Measurements from ENCODE around the gene SLIT3. TPM values are rescaled to one million over a fixed set of nuclear protein-coding genes. Genes with fewer than 3 reads are reported as not detected.

SLIT3 gene
- total RNA-seq, 2 experiments from 2014 or later, result 5.4 to 7.3 TPM

GRCh38 chr5:168852329-168852728, 448.6 kb downstream of the SLIT3 start:
- intact Hi-C loops (cut with DNase I, micrococcal nuclease), result loop anchor here (1.0 to 5.0 kb wide), 4 partner anchors 15 to 105 kb away; no protein-coding TSS in a partner anchor
- POLR2A ChIA-PET, result no interaction called here
- DNase-seq (peak; percentile 41), ATAC-seq (peak; percentile 73)
- H3K9me3 Mint-ChIP-seq (ENCODE audit: low read depth), result no peaks in the 10 kb centered on the region
- H3K4me3 Mint-ChIP-seq, result peak overlapping the region; percentile 59
- H3K36me3 Mint-ChIP-seq (ENCODE audit: low read depth), result no peaks in the 10 kb centered on the region
- H3K27me3 Mint-ChIP-seq, result peaks cover 2% of the 10 kb centered on the region
- CTCF ChIA-PET, result interaction anchor here (1.1 kb wide), 1 partner anchor 25 kb away, joined by 3 read pairs; no protein-coding TSS in a partner anchor
- peak overlapping the region; percentile 84 for H3K27ac Mint-ChIP-seq
- H3K4me1 Mint-ChIP-seq, result peaks cover 43% of the 10 kb centered on the region

GRCh38 chr5:168851902-168852321, 449.0 kb downstream of the SLIT3 start:
- ChIA-PET CTCF (interaction anchor here (1.2 kb wide), 1 partner anchor 15 kb away, joined by 3 read pairs; no protein-coding TSS in a partner anchor), POLR2A (no interaction called here)
- DNase-seq, result peak; percentile 63
- H3K4me1 Mint-ChIP-seq, result peaks cover 43% of the 10 kb centered on the region
- peak overlapping the region; percentile 59 for H3K4me3 Mint-ChIP-seq
- H3K27me3 Mint-ChIP-seq, result peaks cover 2% of the 10 kb centered on the region
- ATAC-seq, result peak; percentile 59
- no peaks in the 10 kb centered on the region for H3K9me3 Mint-ChIP-seq (ENCODE audit: low read depth)
- H3K36me3 Mint-ChIP-seq (ENCODE audit: low read depth), result no peaks in the 10 kb centered on the region
- H3K27ac Mint-ChIP-seq, result peak overlapping the region; percentile 84
- intact Hi-C loops (cut with DNase I, micrococcal nuclease), result loop anchor here (1.0 to 5.0 kb wide), 4 partner anchors 15 to 105 kb away; no protein-coding TSS in a partner anchor

GRCh38 chr5:168850683-168851082, 450.3 kb downstream of the SLIT3 start:
- DNase-seq (no peak), ATAC-seq (no peak)
- peaks cover 43% of the 10 kb centered on the region for H3K4me1 Mint-ChIP-seq
- H3K36me3 Mint-ChIP-seq (ENCODE audit: low read depth), result no peaks in the 10 kb centered on the region
- no peak overlapping the region for H3K27ac Mint-ChIP-seq
- ChIA-PET CTCF (interaction anchor here (1.2 to 1.8 kb wide), 2 partner anchors 13 kb away, joined by 3 to 5 read pairs; no protein-coding TSS in a partner anchor), POLR2A (interaction anchor here (0.7 kb wide), 1 partner anchor 48 kb away, joined by 3 read pairs; no protein-coding TSS in a partner anchor)
- intact Hi-C loops (cut with DNase I, micrococcal nuclease), result loop anchor here (5.0 kb wide), 2 partner anchors 58 to 103 kb away; no protein-coding TSS in a partner anchor
- H3K9me3 Mint-ChIP-seq (ENCODE audit: low read depth), result no peaks in the 10 kb centered on the region
- no peak overlapping the region for H3K4me3 Mint-ChIP-seq
- H3K27me3 Mint-ChIP-seq, result peaks cover 2% of the 10 kb centered on the region

- intact Hi-C loops (cut with DNase I, micrococcal nuclease), result no loop called here
- H3K27me3 Mint-ChIP-seq, result peaks cover 7% of the 10 kb centered on the region
- H3K4me3 Mint-ChIP-seq, result no peak overlapping the region
- ATAC-seq (no peak), DNase-seq (no peak)
- ChIA-PET POLR2A (interaction anchor here (0.6 kb wide), 1 partner anchor 9 kb away, joined by 3 read pairs; no protein-coding TSS in a partner anchor), CTCF (interaction anchor here (1.0 to 1.8 kb wide), 2 partner anchors 11 to 91 kb away, joined by 3 to 5 read pairs; no protein-coding TSS in a partner anchor)
- peaks cover 27% of the 10 kb centered on the region for H3K4me1 Mint-ChIP-seq
- no peak overlapping the region for H3K27ac Mint-ChIP-seq
- no peaks in the 10 kb centered on the region for H3K9me3 Mint-ChIP-seq (ENCODE audit: low read depth)
- H3K36me3 Mint-ChIP-seq (ENCODE audit: low read depth), result no peaks in the 10 kb centered on the region
These were observed 452.4 kb downstream of the SLIT3 start for GRCh38 chr5:168848569-168848968.

- Mint-ChIP-seq H3K27me3 (peaks cover 7% of the 10 kb centered on the region), H3K4me3 (no peak overlapping the region), H3K4me1 (peaks cover 20% of the 10 kb centered on the region), H3K27ac (no peak overlapping the region), H3K36me3 (ENCODE audit: low read depth) (no peaks in the 10 kb centered on the region), H3K9me3 (ENCODE audit: low read depth) (no peaks in the 10 kb centered on the region)
- ChIA-PET POLR2A (no interaction called here), CTCF (no interaction called here)
- ATAC-seq (no peak), DNase-seq (no peak)
- intact Hi-C loops (cut with DNase I, micrococcal nuclease), result no loop called here
These were observed 453.3 kb downstream of the SLIT3 start for GRCh38 chr5:168847511-168848073.

GRCh38 chr5:168844922-168845296, 456.0 kb downstream of the SLIT3 start:
- ATAC-seq (no peak), DNase-seq (no peak)
- intact Hi-C loops (cut with DNase I, micrococcal nuclease), result no loop called here
- no peak overlapping the region for H3K27ac Mint-ChIP-seq
- ChIA-PET CTCF (interaction anchor here (0.5 to 1.0 kb wide), 2 partner anchors 9 to 54 kb away, joined by 3 to 4 read pairs; no protein-coding TSS in a partner anchor), POLR2A (no interaction called here)
- H3K4me3 Mint-ChIP-seq, result no peak overlapping the region
- H3K4me1 Mint-ChIP-seq, result peaks cover 18% of the 10 kb centered on the region
- no peaks in the 10 kb centered on the region for H3K9me3 Mint-ChIP-seq (ENCODE audit: low read depth)
- peaks cover 18% of the 10 kb centered on the region for H3K27me3 Mint-ChIP-seq
- H3K36me3 Mint-ChIP-seq (ENCODE audit: low read depth), result no peaks in the 10 kb centered on the region

GRCh38 chr5:168844016-168844921, 456.7 kb downstream of the SLIT3 start:
- DNase-seq (no peak), ATAC-seq (no peak)
- POLR2A ChIA-PET, result no interaction called here
- no peak overlapping the region for H3K4me3 Mint-ChIP-seq
- peaks cover 18% of the 10 kb centered on the region for H3K4me1 Mint-ChIP-seq
- H3K36me3 Mint-ChIP-seq (ENCODE audit: low read depth), result no peaks in the 10 kb centered on the region
- no peak overlapping the region for H3K27ac Mint-ChIP-seq
- no peaks in the 10 kb centered on the region for H3K9me3 Mint-ChIP-seq (ENCODE audit: low read depth)
- CTCF ChIA-PET, result interaction anchor here (0.5 kb wide), 1 partner anchor 55 kb away, joined by 3 read pairs; no protein-coding TSS in a partner anchor
- intact Hi-C loops (cut with DNase I, micrococcal nuclease), result no loop called here
- peaks cover 18% of the 10 kb centered on the region for H3K27me3 Mint-ChIP-seq

GRCh38 chr5:168843277-168844015, 457.5 kb downstream of the SLIT3 start:
- intact Hi-C loops (cut with DNase I, micrococcal nuclease), result no loop called here
- Mint-ChIP-seq H3K27me3 (peaks cover 21% of the 10 kb centered on the region), H3K4me3 (no peak overlapping the region), H3K27ac (no peak overlapping the region), H3K4me1 (peaks cover 24% of the 10 kb centered on the region), H3K36me3 (ENCODE audit: low read depth) (no peaks in the 10 kb centered on the region), H3K9me3 (ENCODE audit: low read depth) (no peaks in the 10 kb centered on the region)
- ATAC-seq (no peak), DNase-seq (no peak)
- CTCF ChIA-PET, result no interaction called here
- POLR2A ChIA-PET, result no interaction called here

- H3K27me3 Mint-ChIP-seq, result peaks cover 21% of the 10 kb centered on the region
- no peaks in the 10 kb centered on the region for H3K9me3 Mint-ChIP-seq (ENCODE audit: low read depth)
- CTCF ChIA-PET, result interaction anchor here (1.1 kb wide), 1 partner anchor 64 kb away, joined by 3 read pairs; no protein-coding TSS in a partner anchor
- ATAC-seq, result no peak
- H3K36me3 Mint-ChIP-seq (ENCODE audit: low read depth), result no peaks in the 10 kb centered on the region
- H3K4me3 Mint-ChIP-seq, result no peak overlapping the region
- no peak for DNase-seq
- POLR2A ChIA-PET, result no interaction called here
- intact Hi-C loops (cut with DNase I, micrococcal nuclease), result no loop called here
- H3K27ac Mint-ChIP-seq, result no peak overlapping the region
- H3K4me1 Mint-ChIP-seq, result peaks cover 31% of the 10 kb centered on the region
These were observed 458.3 kb downstream of the SLIT3 start for GRCh38 chr5:168842571-168843205.

- Mint-ChIP-seq H3K27me3 (peaks cover 18% of the 10 kb centered on the region), H3K4me3 (no peak overlapping the region), H3K9me3 (ENCODE audit: low read depth) (no peaks in the 10 kb centered on the region), H3K27ac (peak overlapping the region; percentile 90), H3K36me3 (ENCODE audit: low read depth) (no peaks in the 10 kb centered on the region), H3K4me1 (peaks cover 61% of the 10 kb centered on the region)
- ATAC-seq (no peak), DNase-seq (no peak)
- ChIA-PET CTCF (interaction anchor here (0.7 to 1.5 kb wide), 3 partner anchors 12 to 21 kb away, joined by 3 to 5 read pairs (median 3); no protein-coding TSS in a partner anchor), POLR2A (interaction anchor here (1.0 kb wide), 1 partner anchor 12 kb away, joined by 3 read pairs; no protein-coding TSS in a partner anchor)
- intact Hi-C loops (cut with DNase I, micrococcal nuclease), result loop anchor here (1.0 to 10.0 kb wide), 12 partner anchors 14 to 969 kb away; partner anchors contain the start of genes DOCK2 (in 1 of the 2) and SPDL1 (in 1 of the 2)
These were observed 463.1 kb downstream of the SLIT3 start for GRCh38 chr5:168837852-168838251.

Data from activated CD4-positive, alpha-beta T cell treated with anti-CD3 and anti-CD28 coated beads for 36 hours (primary cell).